Mesenchymal stem cell (in vitro differentiated cells and primary cell): ENCODE measurements around the gene DNAJC9.

Experiments used
- DNase-seq: peaks from one replicate; pipeline ENCODE4 v3.0.0-alpha.2; 2013
- H2AFZ ChIP-seq: one replicate; pipeline ENCODE4 v1.6.1; 2013; ENCODE audit warnings: low read depth, mild to moderate bottlenecking, control low read depth, inconsistent platforms, low read length, moderate library complexity
- H2AK5ac ChIP-seq: 2 replicates; pipeline ENCODE4 v1.6.1; 2013; ENCODE audit warnings: low read length, moderate library complexity, mild to moderate bottlenecking, inconsistent platforms; ENCODE audit not compliant: severe bottlenecking
- H2BK120ac ChIP-seq: one replicate; pipeline ENCODE4 v1.6.1; 2013; ENCODE audit warnings: low read depth, mild to moderate bottlenecking, inconsistent platforms, low read length, moderate library complexity
- H2BK12ac ChIP-seq, 2 experiments: one replicate each; pipeline ENCODE4 v1.6.1; 2013; ENCODE audit warnings: inconsistent platforms in 2 of 2, low read length in 2 of 2, mild to moderate bottlenecking in 2 of 2, moderate library complexity in 2 of 2, control low read depth in 1 of 2
- H2BK15ac ChIP-seq: one replicate; pipeline ENCODE4 v1.6.1; 2013; ENCODE audit warnings: mild to moderate bottlenecking, low read depth, inconsistent platforms; ENCODE audit not compliant: poor library complexity, severe bottlenecking
- H2BK5ac ChIP-seq: 2 replicates; pipeline ENCODE4 v1.6.1; 2013; ENCODE audit warnings: low read depth, mild to moderate bottlenecking, low read length, control low read depth, inconsistent platforms; ENCODE audit not compliant: poor library complexity, severe bottlenecking
- H3K14ac ChIP-seq, 2 experiments: one replicate each; pipeline ENCODE4 v1.6.1; 2013; ENCODE audit warnings: inconsistent platforms in 2 of 2, low read length in 2 of 2, control low read depth in 1 of 2, mild to moderate bottlenecking in 1 of 2, moderate library complexity in 1 of 2
- H3K18ac ChIP-seq, 2 experiments: one replicate each; pipeline ENCODE4 v1.6.1; 2013; ENCODE audit warnings: inconsistent platforms in 2 of 2, low read length in 2 of 2, control low read depth in 1 of 2, low read depth in 1 of 2, mild to moderate bottlenecking in 1 of 2
- H3K23ac ChIP-seq, 2 experiments: one replicate each; pipeline ENCODE4 v1.6.1; 2013; ENCODE audit warnings: inconsistent platforms in 2 of 2, low read length in 2 of 2, mild to moderate bottlenecking in 2 of 2, moderate library complexity in 2 of 2, control low read depth in 1 of 2
- H3K27ac ChIP-seq: 2 replicates; pipeline ENCODE4 v1.5.1; 2013; ENCODE audit warnings: mild to moderate bottlenecking, moderate library complexity, low read length, control low read depth, inconsistent platforms; ENCODE audit not compliant: poor library complexity, severe bottlenecking
- H3K27me3 ChIP-seq, 2 experiments: 2 replicates each; pipeline versions ENCODE4 v1.6.1 to v1.7.0; 2013; ENCODE audit warnings: low read length in 2 of 2, mild to moderate bottlenecking in 2 of 2, moderate library complexity in 2 of 2, control low read depth in 1 of 2, inconsistent platforms in 1 of 2; ENCODE audit not compliant: control insufficient read depth in 1 of 2, insufficient read depth in 1 of 2
- H3K36me3 ChIP-seq, 2 experiments: 2 replicates each; pipeline versions ENCODE4 v1.6.1 to v1.7.0; 2013; ENCODE audit warnings: low read length in 2 of 2, control low read depth in 1 of 2, inconsistent platforms in 1 of 2, low read depth in 1 of 2, mild to moderate bottlenecking in 1 of 2; ENCODE audit not compliant: insufficient read depth in 2 of 2, control insufficient read depth in 1 of 2
- H3K4ac ChIP-seq, 2 experiments: one replicate each; pipeline ENCODE4 v1.6.1; 2013; ENCODE audit warnings: inconsistent platforms in 2 of 2, low read length in 2 of 2, mild to moderate bottlenecking in 2 of 2, moderate library complexity in 2 of 2, control low read depth in 1 of 2, low read depth in 1 of 2
- H3K4me1 ChIP-seq: 2 replicates; pipeline ENCODE4 v1.6.1; 2013; ENCODE audit warnings: low read depth, low read length, control low read depth; ENCODE audit not compliant: control insufficient read depth, insufficient read depth
- H3K4me2 ChIP-seq: 2 replicates; pipeline ENCODE4 v1.6.1; 2013; ENCODE audit warnings: low read length, mild to moderate bottlenecking, inconsistent platforms; ENCODE audit not compliant: poor library complexity, severe bottlenecking
- H3K4me3 ChIP-seq, 2 experiments: 2 replicates each; pipeline versions ENCODE4 v1.5.1 to v1.7.0; 2013; ENCODE audit warnings: low read length in 2 of 2, mild to moderate bottlenecking in 2 of 2, control low read depth in 1 of 2, low read depth in 1 of 2; ENCODE audit not compliant: insufficient read depth in 1 of 2
- H3K79me1 ChIP-seq: replicated peaks from 2 replicates; pipeline ENCODE4 v1.6.1; 2013; ENCODE audit warnings: mild to moderate bottlenecking, control low read depth, low read length, inconsistent platforms; ENCODE audit not compliant: poor library complexity, severe bottlenecking
- H3K9ac ChIP-seq: 2 replicates; pipeline ENCODE4 v1.7.0; 2013; ENCODE audit warnings: mild to moderate bottlenecking, low read length, moderate library complexity
- H3K9me3 ChIP-seq: 2 replicates; pipeline ENCODE4 v1.7.0; 2013; ENCODE audit warnings: mild to moderate bottlenecking, low read length; ENCODE audit not compliant: control insufficient read depth
- H4K8ac ChIP-seq: one replicate; pipeline ENCODE4 v1.6.1; 2013; ENCODE audit warnings: inconsistent platforms, mild to moderate bottlenecking, low read length, moderate library complexity
- H4K91ac ChIP-seq: one replicate; pipeline ENCODE4 v1.6.1; 2013; ENCODE audit warnings: mild to moderate bottlenecking, low read length, inconsistent platforms
- WGBS: methylation state at CpG from one replicate; pipeline ENCODE4 v1.1.7; 2013; ENCODE audit warnings: mixed read lengths; 5-methylcytosine and 5-hydroxymethylcytosine counted together

Gene DNAJC9

GRCh38 chr10:73207883-73208282, 39.2 kb downstream of the DNAJC9 start:
- no peak for DNase-seq
- Histone ChIP-seq H3K4me3 (no peak overlapping the region), H3K79me1 (peaks cover 4% of the 10 kb centered on the region), H2BK15ac (no peak overlapping the region), H3K4me2 (no peak overlapping the region), H2AFZ (no peak overlapping the region), H4K8ac (no peak overlapping the region), H3K18ac (no peak overlapping the region), H3K36me3 (peaks cover 15 to 17% of the 10 kb centered on the region in 2 experiments), H3K4ac (no peak overlapping the region), H2BK120ac (no peak overlapping the region), H3K14ac (no peak overlapping the region), H3K27me3 (no peaks in the 10 kb centered on the region), H3K9ac (peak overlapping the region; percentile 32), H2AK5ac (no peak overlapping the region), H2BK12ac (no peak overlapping the region), H3K9me3 (no peaks in the 10 kb centered on the region), H4K91ac (no peak overlapping the region), H3K23ac (no peak overlapping the region), H2BK5ac (no peak overlapping the region), H3K27ac (no peak overlapping the region), H3K4me1 (peaks cover 1% of the 10 kb centered on the region)
- WGBS, result 98% methylated on average over 2 of the region's 2 CpGs

- Histone ChIP-seq H3K4me3 (no peak overlapping the region), H3K4me2 (no peak overlapping the region), H2BK15ac (no peak overlapping the region), H3K9ac (no peak overlapping the region), H3K18ac (no peak overlapping the region), H3K23ac (no peak overlapping the region), H2BK5ac (no peak overlapping the region), H4K91ac (no peak overlapping the region), H2AFZ (no peak overlapping the region), H2BK12ac (no peak overlapping the region), H2BK120ac (no peak overlapping the region), H3K4ac (no peak overlapping the region), H4K8ac (no peak overlapping the region), H3K79me1 (peaks cover 4% of the 10 kb centered on the region), H3K27ac (no peak overlapping the region), H3K9me3 (no peaks in the 10 kb centered on the region), H3K4me1 (no peaks in the 10 kb centered on the region), H3K36me3 (peaks cover 15 to 16% of the 10 kb centered on the region in 2 experiments), H2AK5ac (no peak overlapping the region), H3K14ac (no peak overlapping the region), H3K27me3 (no peaks in the 10 kb centered on the region)
- no peak for DNase-seq
- 98% methylated on average over 5 of the region's 5 CpGs for WGBS
Observed at GRCh38 chr10:73206385-73206784, 40.7 kb downstream of the DNAJC9 start.

- Histone ChIP-seq H2BK15ac (no peak overlapping the region), H4K91ac (no peak overlapping the region), H3K79me1 (peaks cover 2% of the 10 kb centered on the region), H3K18ac (no peak overlapping the region), H3K27ac (no peak overlapping the region), H3K27me3 (no peaks in the 10 kb centered on the region), H3K4me2 (no peak overlapping the region), H3K23ac (no peak overlapping the region), H3K9ac (no peak overlapping the region), H2AK5ac (no peak overlapping the region), H3K14ac (no peak overlapping the region), H2BK5ac (no peak overlapping the region), H2AFZ (no peak overlapping the region), H3K4ac (no peak overlapping the region), H3K36me3 (peaks cover 15 to 19% of the 10 kb centered on the region in 2 experiments), H2BK12ac (no peak overlapping the region), H3K4me3 (no peak overlapping the region), H4K8ac (no peak overlapping the region), H2BK120ac (no peak overlapping the region), H3K9me3 (no peaks in the 10 kb centered on the region), H3K4me1 (no peaks in the 10 kb centered on the region)
- 96% methylated on average over 1 of the region's 1 CpG for WGBS
- DNase-seq, result no peak
Observed at GRCh38 chr10:73205890-73206289, 41.2 kb downstream of the DNAJC9 start.

- Histone ChIP-seq H3K4me2 (no peak overlapping the region), H4K8ac (no peak overlapping the region), H3K9ac (no peak overlapping the region), H2BK12ac (no peak overlapping the region), H3K36me3 (peaks cover 15 to 23% of the 10 kb centered on the region in 2 experiments), H3K4me3 (no peak overlapping the region), H2BK5ac (no peak overlapping the region), H2BK120ac (no peak overlapping the region), H3K79me1 (peaks cover 2% of the 10 kb centered on the region), H4K91ac (no peak overlapping the region), H3K27ac (no peak overlapping the region), H3K27me3 (no peaks in the 10 kb centered on the region), H3K14ac (no peak overlapping the region), H2BK15ac (no peak overlapping the region), H3K4me1 (no peaks in the 10 kb centered on the region), H3K9me3 (no peaks in the 10 kb centered on the region), H3K18ac (no peak overlapping the region), H3K4ac (no peak overlapping the region), H2AFZ (no peak overlapping the region), H2AK5ac (no peak overlapping the region), H3K23ac (no peak overlapping the region)
- WGBS, result 91% methylated on average over 2 of the region's 3 CpGs
- DNase-seq, result no peak
Observed at GRCh38 chr10:73205081-73205480, 42.0 kb downstream of the DNAJC9 start.
